GM12891 (cell line): ENCODE data around the gene SNRPD1.
"Not testable (repeated sequence)": the region's sequence is repeated elsewhere in the genome, so short reads cannot be mapped to it uniquely, and the experiment has no call there.

Experiments
- POLR2A ChIP-seq: IDR thresholded peaks from 2 replicates; pipeline ENCODE4 v1.6.1; 2011; ENCODE audit warnings: low read depth, low read length, control low read depth
- POLR2AphosphoS5 ChIP-seq: IDR thresholded peaks from 2 replicates; pipeline ENCODE4 v1.6.1; 2011; ENCODE audit warnings: low read depth, low read length, control low read depth
- TAF1 ChIP-seq: IDR thresholded peaks from 2 replicates; pipeline ENCODE4 v1.6.1; 2011; ENCODE audit warnings: low read depth, low read length, control low read depth

DNA sequence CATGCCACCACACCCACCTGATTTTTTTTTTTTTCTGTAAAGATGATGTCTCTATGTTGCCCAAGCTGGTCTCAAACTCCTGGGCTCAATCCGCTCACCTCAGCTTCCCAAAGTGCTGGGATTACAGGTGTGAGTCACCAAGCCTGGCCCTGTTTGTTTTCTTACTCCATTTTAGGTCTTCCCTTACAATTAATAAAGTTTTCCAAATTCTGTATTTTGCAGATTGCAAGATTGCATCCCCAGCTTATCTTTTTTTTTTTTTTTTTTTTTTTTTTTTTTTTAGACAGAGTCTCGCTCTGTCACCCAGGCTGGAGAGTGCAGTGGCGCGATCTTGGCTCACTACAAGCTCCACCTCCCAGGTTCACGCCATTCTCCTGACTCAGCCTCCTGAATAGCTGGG lies 28.3 kb downstream of the SNRPD1 start:
- TF ChIP-seq POLR2A, POLR2AphosphoS5, TAF1: not testable (repeated sequence)
